HCT116 (cell line): ENCODE results near the gene GTF3C4.

Experiments
- REST ChIP-seq: IDR thresholded peaks from 2 replicates; pipeline ENCODE4 v1.6.1; 2012; ENCODE audit warnings: low read depth
- TF ChIP-seq, protein P1 (sequence below), 3 experiments: fragments of 200-600 bp in 1 of 3; sonication (generic) in 1 of 3; IDR thresholded peaks in 2 of 3; conservative IDR thresholded peaks in 1 of 3; 2 replicates each; pipeline ENCODE4 v1.5.1; 2012 to 2017; ENCODE audit warnings: low read depth in 2 of 3, low read length in 2 of 3, antibody characterized with exemption in 1 of 3, borderline replicate concordance in 1 of 3, control low read depth in 1 of 3, mild to moderate bottlenecking in 1 of 3, mixed read lengths in 1 of 3, mixed run types in 1 of 3, moderate library complexity in 1 of 3; ENCODE audit not compliant: insufficient read depth in 1 of 3

- TF ChIP-seq REST = no peak
- TF ChIP-seq, protein P1, sequence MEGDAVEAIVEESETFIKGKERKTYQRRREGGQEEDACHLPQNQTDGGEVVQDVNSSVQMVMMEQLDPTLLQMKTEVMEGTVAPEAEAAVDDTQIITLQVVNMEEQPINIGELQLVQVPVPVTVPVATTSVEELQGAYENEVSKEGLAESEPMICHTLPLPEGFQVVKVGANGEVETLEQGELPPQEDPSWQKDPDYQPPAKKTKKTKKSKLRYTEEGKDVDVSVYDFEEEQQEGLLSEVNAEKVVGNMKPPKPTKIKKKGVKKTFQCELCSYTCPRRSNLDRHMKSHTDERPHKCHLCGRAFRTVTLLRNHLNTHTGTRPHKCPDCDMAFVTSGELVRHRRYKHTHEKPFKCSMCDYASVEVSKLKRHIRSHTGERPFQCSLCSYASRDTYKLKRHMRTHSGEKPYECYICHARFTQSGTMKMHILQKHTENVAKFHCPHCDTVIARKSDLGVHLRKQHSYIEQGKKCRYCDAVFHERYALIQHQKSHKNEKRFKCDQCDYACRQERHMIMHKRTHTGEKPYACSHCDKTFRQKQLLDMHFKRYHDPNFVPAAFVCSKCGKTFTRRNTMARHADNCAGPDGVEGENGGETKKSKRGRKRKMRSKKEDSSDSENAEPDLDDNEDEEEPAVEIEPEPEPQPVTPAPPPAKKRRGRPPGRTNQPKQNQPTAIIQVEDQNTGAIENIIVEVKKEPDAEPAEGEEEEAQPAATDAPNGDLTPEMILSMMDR (IDR thresholded peaks at IDR 0.05 in 2 of 3, conservative IDR thresholded peaks at IDR 0.05 in 1 of 3; ENCODE audit: borderline replicate concordance in 1 of 3, insufficient read depth in 1 of 3, low read depth in 2 of 3, low read length in 2 of 3) = no peak
Measured at GRCh38 chr9:132647806-132648205, 22.5 kb upstream of the GTF3C4 start.
